Activated CD8-positive, alpha-beta memory T cell treated with anti-CD3 and anti-CD28 coated beads, Interleukin-2, amount 50 U/mL, for 1 hour (primary cell): ENCODE measurements around the gene LDLRAD4.

ENCODE experiments used
- DNase-seq: peaks from one replicate; pipeline ENCODE4 v3.0.0-alpha.2; 2020; ENCODE audit errors: extremely low read depth

LDLRAD4 gene

GRCh38 chr18:13447621-13448334 is 229.2 kb downstream of the LDLRAD4 start:
- no peak for DNase-seq

- no peak for DNase-seq
Measured at GRCh38 chr18:13448335-13448795, 229.8 kb downstream of the LDLRAD4 start.

GRCh38 chr18:13449651-13450050 is 231.1 kb downstream of the LDLRAD4 start:
- no peak for DNase-seq

- DNase-seq = no peak
Measured at GRCh38 chr18:13450289-13451212, 232.0 kb downstream of the LDLRAD4 start.

GRCh38 chr18:13451213-13451540 is 232.6 kb downstream of the LDLRAD4 start:
- DNase-seq = no peak

GRCh38 chr18:13451661-13452387 is 233.3 kb downstream of the LDLRAD4 start:
- DNase-seq = no peak

- no peak for DNase-seq
Measured at GRCh38 chr18:13452388-13452811, 233.8 kb downstream of the LDLRAD4 start.

- no peak for DNase-seq
Measured at GRCh38 chr18:13452871-13453680, 234.5 kb downstream of the LDLRAD4 start.

- DNase-seq = no peak
Measured at GRCh38 chr18:13453714-13454113, 235.2 kb downstream of the LDLRAD4 start.

GRCh38 chr18:13454363-13455150 is 236.0 kb downstream of the LDLRAD4 start:
- DNase-seq = no peak

- DNase-seq = no peak
Measured at GRCh38 chr18:13455471-13455870, 236.9 kb downstream of the LDLRAD4 start.

- DNase-seq = no peak
Measured at GRCh38 chr18:13455960-13456481, 237.5 kb downstream of the LDLRAD4 start.

- DNase-seq = no peak
Measured at GRCh38 chr18:13456736-13457271, 238.2 kb downstream of the LDLRAD4 start.

GRCh38 chr18:13457327-13457726 is 238.8 kb downstream of the LDLRAD4 start:
- DNase-seq = no peak

GRCh38 chr18:13460946-13461345 is 242.4 kb downstream of the LDLRAD4 start:
- DNase-seq = no peak

- DNase-seq = no peak
Measured at GRCh38 chr18:13461469-13461868, 242.9 kb downstream of the LDLRAD4 start.

- no peak for DNase-seq
Measured at GRCh38 chr18:13461936-13462335, 243.4 kb downstream of the LDLRAD4 start.

GRCh38 chr18:13462686-13463085 is 244.1 kb downstream of the LDLRAD4 start:
- no peak for DNase-seq

- DNase-seq = no peak
Measured at GRCh38 chr18:13463526-13464210, 245.1 kb downstream of the LDLRAD4 start.
